Esophagus squamous epithelium (tissue), 5 donors: Measurements from ENCODE around the gene TTC31. TPM values are rescaled to one million over a fixed set of nuclear protein-coding genes. Genes with fewer than 3 reads are reported as not detected.

Experiments used
- DNase-seq: peaks from one replicate; lab custom pipeline; 2025; lab: John Stamatoyannopoulos, UW
- H3K27ac ChIP-seq, 4 donors: fragments of 200-600 bp; sonication (generic); one replicate each; pipeline ENCODE4 v1.5.1; 2016 to 2019; ENCODE audit warnings: mild to moderate bottlenecking in 1 of 4
- H3K27me3 ChIP-seq, 4 donors: fragments of 200-600 bp; sonication (generic); 1 replicate in 3 of 4; 2 replicates in 1 of 4; pipeline versions ENCODE4 v1.5.1 to v1.6.0; 2017 to 2021; ENCODE audit warnings: antibody characterized with exemption in 1 of 4
- H3K36me3 ChIP-seq, 3 donors: fragments of 200-600 bp; sonication (generic); one replicate each; pipeline ENCODE4 v1.5.1; 2016 to 2019
- H3K4me1 ChIP-seq, 3 donors: fragments of 200-600 bp; sonication (generic); one replicate each; pipeline ENCODE4 v1.5.1; 2017 to 2019
- H3K4me3 ChIP-seq, 4 donors: fragments of 200-600 bp; sonication (generic); 1 replicate in 3 of 4; 2 replicates in 1 of 4; pipeline ENCODE4 v1.5.1; 2016 to 2019; ENCODE audit warnings: mild to moderate bottlenecking in 2 of 4, moderate library complexity in 1 of 4
- H3K9me3 ChIP-seq, 3 donors: fragments of 200-600 bp; sonication (generic); one replicate each; pipeline ENCODE4 v1.5.1; 2016 to 2019
- CTCF ChIP-seq, 6 experiments: fragments of 450-650 bp in 4 of 6; fragments of 200-600 bp in 2 of 6; sonication (generic) in 2 of 6; IDR thresholded peaks; one replicate each; pipeline ENCODE4 v1.5.1; 2016 to 2019; ENCODE audit warnings: antibody characterized with exemption in 6 of 6, mild to moderate bottlenecking in 4 of 6, moderate library complexity in 4 of 6
- POLR2A ChIP-seq, 4 donors: fragments of 450-650 bp; IDR thresholded peaks; one replicate each; pipeline ENCODE4 v1.6.1; 2017; ENCODE audit warnings: antibody characterized with exemption in 4 of 4, mild to moderate bottlenecking in 4 of 4, moderate library complexity in 3 of 4
- WGBS, 2 donors: methylation state at CpG; one replicate each; pipeline ENCODE4 v1.1.5; 2018; 5-methylcytosine and 5-hydroxymethylcytosine counted together
- intact Hi-C: fragments of 100-400 bp; cut with DNase I; formaldehyde crosslinking; loops from one replicate; pipeline ENCODE4 v1.15.0; 2022
- total RNA-seq, 4 donors: library from RNA; depleted of rRNA; stranded (reverse); fragments of >200 nt; gene quantifications; one replicate each; pipeline ENCODE4 v1.1.0, GENCODE V29; 2016
- donor health status: DM: yes; HTN: yes; CAD: no.

The TTC31 gene
- total RNA-seq, 4 donors from 2014 or later, result 11.2 to 27.7 (median 17.5) TPM

DNA sequence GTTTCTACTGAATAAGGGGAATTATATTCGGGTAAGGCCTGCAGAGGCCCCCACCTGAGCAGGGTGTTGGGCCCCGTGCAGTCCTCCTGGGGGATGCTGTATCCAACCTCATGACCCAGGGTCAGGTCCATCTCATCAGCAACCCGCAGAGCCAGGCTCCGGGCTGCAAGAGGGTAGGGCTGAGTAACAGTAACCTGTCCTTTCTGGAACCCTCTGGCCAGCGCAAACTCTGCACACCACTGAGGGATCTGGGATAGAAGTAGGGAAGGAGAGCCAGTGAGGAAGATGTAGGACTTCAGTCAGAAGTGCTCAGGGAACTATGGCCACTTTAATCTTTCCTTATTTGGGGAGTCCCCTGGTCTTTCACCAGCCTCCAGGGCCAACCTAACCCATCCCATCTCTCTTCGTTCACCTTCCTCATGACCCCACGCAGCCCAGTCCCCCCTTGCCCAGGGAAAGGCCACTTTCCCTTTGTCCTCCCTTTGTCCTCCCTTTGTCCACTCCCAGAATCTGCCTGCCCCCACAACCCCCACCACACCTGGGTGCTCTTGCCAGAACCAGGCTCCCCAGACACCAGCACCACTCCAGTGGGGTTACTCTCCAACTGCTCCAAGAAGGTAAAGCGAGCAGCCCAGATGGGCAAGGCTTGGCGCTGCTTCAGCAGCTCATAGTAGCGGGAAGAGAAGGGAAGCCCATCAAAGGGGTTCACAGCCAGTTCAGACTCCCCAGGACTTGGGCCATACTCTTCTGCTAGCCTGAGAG is 42.3 kb downstream of the TTC31 start:
- Histone ChIP-seq H3K27me3 (peaks cover 0 to 11% (median 0%) of the 10 kb centered on the region in 4 donors), H3K27ac (peak overlapping the region; percentile 16 to 83 (median 67)), H3K4me3 (peak overlapping the region in 1 of 4 donors; percentile 28), H3K9me3 (no peaks in the 10 kb centered on the region), H3K4me1 (peaks cover 10 to 38% (median 14%) of the 10 kb centered on the region in 3 donors), H3K36me3 (peaks cover 7 to 29% (median 11%) of the 10 kb centered on the region in 3 donors)
- intact Hi-C loops, result loop anchor here (5.0 kb wide), 1 partner anchor 43 kb away; the partner anchor contains the start of genes CCDC142 and TTC31
- TF ChIP-seq CTCF (IDR thresholded peaks at IDR 0.05) (no peak), POLR2A (IDR thresholded peaks at IDR 0.05) (no peak)
- 85 to 89% methylated on average over 8 of the region's 10 CpGs for WGBS, 2 donors
- no peak for DNase-seq

- no peak for TF ChIP-seq CTCF (IDR thresholded peaks at IDR 0.05)
- no peak for TF ChIP-seq POLR2A (IDR thresholded peaks at IDR 0.05)
- H3K27ac ChIP-seq, result peak within 1 kb of the TSS; percentile 16 to 83 (median 67)
- no peak for DNase-seq
- 63 to 66% methylated on average over 11 of the region's 11 CpGs for WGBS, 2 donors
- H3K36me3 ChIP-seq, result peaks cover 7 to 29% (median 11%) of the 10 kb centered on the region in 3 donors
- intact Hi-C loops, result loop anchor here (5.0 kb wide), 1 partner anchor 44 kb away; the partner anchor contains the start of genes CCDC142 and TTC31
- H3K27me3 ChIP-seq, result peaks cover 0 to 4% (median 0%) of the 10 kb centered on the region in 4 donors
- peak within 1 kb of the TSS in 1 of 4 donors; percentile 28 for H3K4me3 ChIP-seq
- no peaks in the 10 kb centered on the region for H3K9me3 ChIP-seq
- peaks cover 14 to 47% (median 22%) of the 10 kb centered on the region in 3 donors for H3K4me1 ChIP-seq
Observed at GRCh38 chr2:74525717-74526648, 43.1 kb downstream of the TTC31 start, which contains the start of gene DQX1. Gene DQX1 (minus strand): TSS chr2:74526231. CDS start chr2:74525729, 502 bp downstream.

DNA sequence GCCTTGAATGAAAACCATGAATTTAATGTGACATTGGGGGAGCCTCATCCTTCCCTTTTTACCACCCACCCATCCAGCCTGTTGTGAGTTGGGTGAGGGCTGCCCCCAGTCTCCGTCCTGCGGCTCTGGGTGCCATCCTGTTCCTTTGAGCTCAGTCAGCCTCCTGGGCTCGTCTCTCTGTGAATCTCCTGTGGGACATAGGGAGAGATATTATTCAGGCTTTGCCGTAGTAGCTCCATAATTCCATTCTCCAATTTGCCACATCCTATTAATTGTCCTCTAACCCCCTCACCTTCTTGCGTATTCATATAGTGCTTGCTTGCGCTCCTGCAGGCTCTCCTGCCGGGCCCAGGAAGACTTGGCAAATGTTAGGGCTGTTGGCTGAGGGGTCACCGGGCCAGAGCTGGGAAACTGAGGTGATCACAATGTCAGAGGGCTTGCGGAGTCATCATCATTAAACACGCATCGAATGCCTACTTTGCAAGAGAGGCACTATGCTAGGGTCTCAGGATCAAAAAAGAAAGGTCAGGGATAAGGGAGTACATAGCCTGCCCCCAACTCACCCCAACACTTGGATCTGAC is 43.9 kb downstream of the TTC31 start:
- Histone ChIP-seq H3K4me3 (no peak overlapping the region), H3K36me3 (peaks cover 7 to 29% (median 11%) of the 10 kb centered on the region in 3 donors), H3K4me1 (peaks cover 18 to 54% (median 28%) of the 10 kb centered on the region in 3 donors), H3K27me3 (no peaks in the 10 kb centered on the region), H3K9me3 (no peaks in the 10 kb centered on the region), H3K27ac (peak overlapping the region in 1 of 4 donors; percentile 14)
- intact Hi-C loops, result loop anchor here (5.0 kb wide), 1 partner anchor 44 kb away; the partner anchor contains the start of genes CCDC142 and TTC31
- TF ChIP-seq POLR2A (IDR thresholded peaks at IDR 0.05) (no peak), CTCF (IDR thresholded peaks at IDR 0.05) (no peak)
- no peak for DNase-seq
- 96 to 100% methylated on average over 8 to 11 of the region's 11 CpGs for WGBS, 2 donors

GRCh38 chr2:74527741-74528140 is 44.9 kb downstream of the TTC31 start:
- Histone ChIP-seq H3K4me1 (peaks cover 18 to 58% (median 28%) of the 10 kb centered on the region in 3 donors), H3K36me3 (peaks cover 7 to 35% (median 15%) of the 10 kb centered on the region in 3 donors), H3K27me3 (no peaks in the 10 kb centered on the region), H3K4me3 (no peak overlapping the region), H3K9me3 (no peaks in the 10 kb centered on the region), H3K27ac (no peak overlapping the region)
- no peak for TF ChIP-seq POLR2A (IDR thresholded peaks at IDR 0.05)
- TF ChIP-seq CTCF (IDR thresholded peaks at IDR 0.05), result no peak
- no peak for DNase-seq
- intact Hi-C loops, result loop anchor here (5.0 kb wide), 1 partner anchor 45 kb away; the partner anchor contains the start of genes CCDC142 and TTC31
- WGBS, 2 donors, result 91 to 96% methylated on average over 6 to 9 of the region's 9 CpGs
